CD4-positive, CD25-positive, alpha-beta regulatory T cell (primary cell): ENCODE results near the gene DPT. TPM values are rescaled to one million over a fixed set of nuclear protein-coding genes. Genes with fewer than 3 reads are reported as not detected.
A peak's percentile ranks its signal among the peaks of the same experiment; 100 is the strongest.

Experiments used
- ATAC-seq, 2 donors: fragments of 150-1000 bp; cut with Tn5 transposase; one replicate each; pipeline ENCODE4 v1.10.0; 2021; ENCODE audit warnings: low read depth in 2 of 2, moderate number of reproducible peaks in 2 of 2, moderate library complexity in 1 of 2
- DNase-seq, 3 donors: peaks; one replicate each; pipeline versions ENCODE4 v3.0.0 to v3.0.0-alpha.2; 2012 to 2022; ENCODE audit warnings: mixed read lengths in 1 of 3
- H3K27ac ChIP-seq: one replicate; pipeline ENCODE4 v1.7.0; 2013; ENCODE audit warnings: mild to moderate bottlenecking, low read length; ENCODE audit not compliant: insufficient read depth, poor library complexity, severe bottlenecking
- H3K27me3 ChIP-seq: one replicate; pipeline ENCODE4 v1.7.0; 2013; ENCODE audit warnings: low read length; ENCODE audit not compliant: control insufficient read depth, insufficient read depth
- H3K36me3 ChIP-seq: one replicate; pipeline ENCODE4 v1.7.0; 2013; ENCODE audit warnings: mild to moderate bottlenecking, low read length, moderate library complexity; ENCODE audit not compliant: control insufficient read depth, insufficient read depth
- H3K4me1 ChIP-seq: 2 replicates; pipeline ENCODE4 v1.7.0; 2013; ENCODE audit warnings: mild to moderate bottlenecking, low read length; ENCODE audit not compliant: insufficient read depth, control insufficient read depth, poor library complexity, severe bottlenecking
- H3K4me3 ChIP-seq: one replicate; pipeline ENCODE4 v1.7.0; 2013; ENCODE audit warnings: low read depth, mild to moderate bottlenecking, low read length, moderate library complexity
- H3K9me3 ChIP-seq, 2 experiments: 1 replicate in 1 of 2; 2 replicates in 1 of 2; pipeline ENCODE4 v1.7.0; 2013; ENCODE audit warnings: low read length in 2 of 2, mild to moderate bottlenecking in 1 of 2, moderate library complexity in 1 of 2; ENCODE audit not compliant: control insufficient read depth in 2 of 2
- H3K27ac Mint-ChIP-seq, 3 donors: one replicate each; pipeline ENCODE4 v1.8.0; 2020 to 2022; ENCODE audit warnings: mild to moderate bottlenecking in 3 of 3, mixed read lengths in 3 of 3, moderate library complexity in 2 of 3
- H3K27me3 Mint-ChIP-seq: one replicate; pipeline ENCODE4 v1.8.0; 2022; ENCODE audit warnings: mild to moderate bottlenecking, mixed read lengths
- H3K36me3 Mint-ChIP-seq: one replicate; pipeline ENCODE4 v1.8.0; 2020; ENCODE audit warnings: mixed read lengths
- H3K4me1 Mint-ChIP-seq, 4 donors: one replicate each; pipeline ENCODE4 v1.8.0; 2020 to 2022; ENCODE audit warnings: mixed read lengths in 4 of 4, mild to moderate bottlenecking in 1 of 4
- H3K4me3 Mint-ChIP-seq, 4 donors: one replicate each; pipeline ENCODE4 v1.8.0; 2020 to 2022; ENCODE audit warnings: mild to moderate bottlenecking in 4 of 4, mixed read lengths in 4 of 4, moderate library complexity in 3 of 4
- H3K9me3 Mint-ChIP-seq, 7 donors: one replicate each; pipeline ENCODE4 v1.8.0; 2020 to 2022; ENCODE audit warnings: mixed read lengths in 7 of 7, mild to moderate bottlenecking in 3 of 7, moderate library complexity in 2 of 7
- polyA plus RNA-seq, 4 donors: library from polyadenylated mRNA; unstranded; fragments of 300-500 nt; fragmentation: Illumina TruSeq; gene quantifications; one replicate each; pipeline ENCODE4 v1.2.3, GENCODE V29; 2021
- total RNA-seq: library from RNA; stranded (reverse); gene quantifications from one replicate; pipeline ENCODE4 v1.2.3, GENCODE V29; 2022

Gene DPT
- total and polyA plus RNA-seq, 5 donors from 2014 or later = not detected

- no peak overlapping the region for H3K27ac Mint-ChIP-seq
- H3K27me3 Mint-ChIP-seq = peaks cover 17% of the 10 kb centered on the region
- Histone ChIP-seq H3K4me1 (no peaks in the 10 kb centered on the region), H3K9me3 (no peaks in the 10 kb centered on the region), H3K27me3 (peaks cover 18% of the 10 kb centered on the region), H3K36me3 (no peaks in the 10 kb centered on the region), H3K27ac (no peak overlapping the region), H3K4me3 (no peak overlapping the region)
- H3K36me3 Mint-ChIP-seq = no peaks in the 10 kb centered on the region
- DNase-seq (no peak), ATAC-seq (no peak)
- H3K4me1 Mint-ChIP-seq = no peaks in the 10 kb centered on the region
- H3K9me3 Mint-ChIP-seq = no peaks in the 10 kb centered on the region
- peak overlapping the region in 1 of 4 donors; percentile 59 for H3K4me3 Mint-ChIP-seq
These were observed 3.9 kb downstream of the DPT start for GRCh38 chr1:168725060-168725459.

GRCh38 chr1:168723000-168723399 is 6.0 kb downstream of the DPT start:
- no peaks in the 10 kb centered on the region for H3K9me3 Mint-ChIP-seq
- Histone ChIP-seq H3K36me3 (no peaks in the 10 kb centered on the region), H3K4me1 (no peaks in the 10 kb centered on the region), H3K9me3 (no peaks in the 10 kb centered on the region), H3K27ac (no peak overlapping the region), H3K4me3 (no peak overlapping the region), H3K27me3 (peaks cover 21% of the 10 kb centered on the region)
- ATAC-seq (no peak), DNase-seq (no peak)
- no peaks in the 10 kb centered on the region for H3K36me3 Mint-ChIP-seq
- no peaks in the 10 kb centered on the region for H3K4me1 Mint-ChIP-seq
- no peak overlapping the region for H3K27ac Mint-ChIP-seq
- no peak overlapping the region for H3K4me3 Mint-ChIP-seq
- peaks cover 20% of the 10 kb centered on the region for H3K27me3 Mint-ChIP-seq

- no peak for ATAC-seq
- Mint-ChIP-seq H3K27ac (no peak overlapping the region), H3K9me3 (no peaks in the 10 kb centered on the region), H3K36me3 (no peaks in the 10 kb centered on the region), H3K27me3 (peaks cover 20% of the 10 kb centered on the region), H3K4me3 (no peak overlapping the region), H3K4me1 (no peaks in the 10 kb centered on the region)
- no peaks in the 10 kb centered on the region for H3K36me3 ChIP-seq
- no peak for DNase-seq
- peaks cover 21% of the 10 kb centered on the region for H3K27me3 ChIP-seq
- no peaks in the 10 kb centered on the region for H3K4me1 ChIP-seq
- H3K4me3 ChIP-seq = no peak overlapping the region
- H3K9me3 ChIP-seq = no peaks in the 10 kb centered on the region
- H3K27ac ChIP-seq = no peak overlapping the region
These were observed 8.2 kb downstream of the DPT start for GRCh38 chr1:168720839-168721238.

- Histone ChIP-seq H3K9me3 (no peaks in the 10 kb centered on the region), H3K4me3 (no peak overlapping the region), H3K4me1 (no peaks in the 10 kb centered on the region), H3K36me3 (no peaks in the 10 kb centered on the region), H3K27ac (no peak overlapping the region), H3K27me3 (peaks cover 21% of the 10 kb centered on the region)
- no peak overlapping the region for H3K27ac Mint-ChIP-seq
- ATAC-seq = no peak
- DNase-seq = peak in 1 of 3 donors; percentile 5
- H3K4me3 Mint-ChIP-seq = no peak overlapping the region
- H3K27me3 Mint-ChIP-seq = peaks cover 20% of the 10 kb centered on the region
- no peaks in the 10 kb centered on the region for H3K4me1 Mint-ChIP-seq
- H3K36me3 Mint-ChIP-seq = no peaks in the 10 kb centered on the region
- no peaks in the 10 kb centered on the region for H3K9me3 Mint-ChIP-seq
These were observed 9.5 kb downstream of the DPT start for GRCh38 chr1:168719306-168720111.

- DNase-seq = no peak
- no peak overlapping the region for H3K27ac Mint-ChIP-seq
These were observed 10.8 kb downstream of the DPT start for GRCh38 chr1:168717906-168718891.

GRCh38 chr1:168714012-168714411 is 15.0 kb downstream of the DPT start:
- no peaks in the 10 kb centered on the region for H3K9me3 Mint-ChIP-seq
- ATAC-seq (no peak), DNase-seq (no peak)
- H3K9me3 ChIP-seq = no peaks in the 10 kb centered on the region
- peaks cover 5% of the 10 kb centered on the region for H3K27me3 Mint-ChIP-seq
- no peaks in the 10 kb centered on the region for H3K36me3 ChIP-seq
- H3K4me3 Mint-ChIP-seq = no peak overlapping the region
- no peaks in the 10 kb centered on the region for H3K4me1 Mint-ChIP-seq
- H3K36me3 Mint-ChIP-seq = no peaks in the 10 kb centered on the region
- no peak overlapping the region for H3K27ac ChIP-seq
- no peak overlapping the region for H3K27ac Mint-ChIP-seq
- H3K4me3 ChIP-seq = no peak overlapping the region
- H3K27me3 ChIP-seq = peaks cover 4% of the 10 kb centered on the region
- H3K4me1 ChIP-seq = no peaks in the 10 kb centered on the region

More at GRCh38 chr1:168717906-168718891, 10.8 kb downstream of the DPT start:
- Histone ChIP-seq H3K9me3 (no peaks in the 10 kb centered on the region), H3K4me1 (no peaks in the 10 kb centered on the region), H3K27ac (no peak overlapping the region), H3K36me3 (no peaks in the 10 kb centered on the region), H3K27me3 (peaks cover 20% of the 10 kb centered on the region), H3K4me3 (no peak overlapping the region)
- Mint-ChIP-seq H3K36me3 (no peaks in the 10 kb centered on the region), H3K27me3 (peaks cover 19% of the 10 kb centered on the region), H3K9me3 (no peaks in the 10 kb centered on the region), H3K4me3 (no peak overlapping the region), H3K4me1 (no peaks in the 10 kb centered on the region)
- no peak for ATAC-seq

- no peak overlapping the region for H3K27ac ChIP-seq
- H3K4me3 ChIP-seq = no peak overlapping the region
- peaks cover 9% of the 10 kb centered on the region for H3K27me3 Mint-ChIP-seq
- no peaks in the 10 kb centered on the region for H3K36me3 ChIP-seq
- H3K27ac Mint-ChIP-seq = peak overlapping the region in 1 of 3 donors; percentile 68
- ATAC-seq (no peak), DNase-seq (no peak)
- no peaks in the 10 kb centered on the region for H3K4me1 ChIP-seq
- H3K27me3 ChIP-seq = peaks cover 1% of the 10 kb centered on the region
- no peaks in the 10 kb centered on the region for H3K9me3 Mint-ChIP-seq
- H3K4me1 Mint-ChIP-seq = no peaks in the 10 kb centered on the region
- H3K4me3 Mint-ChIP-seq = no peak overlapping the region
- no peaks in the 10 kb centered on the region for H3K36me3 Mint-ChIP-seq
- H3K9me3 ChIP-seq = no peaks in the 10 kb centered on the region
These were observed 19.3 kb downstream of the DPT start for GRCh38 chr1:168709405-168710363.
